ENCODE results near the gene DTX1.
"Not testable (repeated sequence)": the region's sequence is repeated elsewhere in the genome, so short reads cannot be mapped to it uniquely, and the experiment has no call there.

DTX1 gene

GRCh38 chr12:113108308-113108707 lies 51.8 kb downstream of the DTX1 start:
- no peaks in the 10 kb centered on the region for H3K36me3 ChIP-seq (ENCODE audit: control insufficient read depth in 2 of 2, insufficient read depth in 2 of 2, low read length in 2 of 2)
- H3K4me3 ChIP-seq (ENCODE audit: low read length in 2 of 2) = no peak overlapping the region
- no peak overlapping the region for H3K27ac ChIP-seq (ENCODE audit: low read length)

GRCh38 chr12:113109360-113109759 lies 52.8 kb downstream of the DTX1 start:
- H3K4me1 ChIP-seq (ENCODE audit: control insufficient read depth, insufficient read depth, low read length) = no peaks in the 10 kb centered on the region
- no peak overlapping the region for H3K27ac ChIP-seq (ENCODE audit: low read length)

More at GRCh38 chr12:113108308-113108707, 51.8 kb downstream of the DTX1 start:
- no peak overlapping the region for H3K9ac ChIP-seq (ENCODE audit: low read length in 2 of 2)
- H3K27me3 ChIP-seq (ENCODE audit: control insufficient read depth in 1 of 2, insufficient read depth in 2 of 2, low read length in 2 of 2) = peaks cover 11 to 12% of the 10 kb centered on the region in 2 donors
- no peaks in the 10 kb centered on the region for H3K4me1 ChIP-seq (ENCODE audit: control insufficient read depth, insufficient read depth, low read length)
- H3K9me3 ChIP-seq (ENCODE audit: control insufficient read depth in 2 of 2, low read length in 2 of 2) = no peaks in the 10 kb centered on the region

GRCh38 chr12:113109872-113110599 lies 53.5 kb downstream of the DTX1 start:
- Histone ChIP-seq H3K4me1 (ENCODE audit: control insufficient read depth, insufficient read depth, low read length) (no peaks in the 10 kb centered on the region), H3K27me3 (ENCODE audit: control insufficient read depth in 1 of 2, insufficient read depth in 2 of 2, low read length in 2 of 2) (peaks cover 7 to 15% of the 10 kb centered on the region in 2 donors), H3K4me3 (ENCODE audit: low read length in 2 of 2) (no peak overlapping the region), H3K36me3 (ENCODE audit: control insufficient read depth in 2 of 2, insufficient read depth in 2 of 2, low read length in 2 of 2) (no peaks in the 10 kb centered on the region), H3K9ac (ENCODE audit: low read length in 2 of 2) (no peak overlapping the region), H3K27ac (ENCODE audit: low read length) (no peak overlapping the region), H3K9me3 (ENCODE audit: control insufficient read depth in 2 of 2, low read length in 2 of 2) (no peaks in the 10 kb centered on the region)

More at GRCh38 chr12:113109360-113109759, 52.8 kb downstream of the DTX1 start:
- no peak overlapping the region for H3K4me3 ChIP-seq (ENCODE audit: low read length in 2 of 2)
- no peaks in the 10 kb centered on the region for H3K9me3 ChIP-seq (ENCODE audit: control insufficient read depth in 2 of 2, low read length in 2 of 2)
- H3K27me3 ChIP-seq (ENCODE audit: control insufficient read depth in 1 of 2, insufficient read depth in 2 of 2, low read length in 2 of 2) = peaks cover 5 to 14% of the 10 kb centered on the region in 2 donors
- no peak overlapping the region for H3K9ac ChIP-seq (ENCODE audit: low read length in 2 of 2)
- no peaks in the 10 kb centered on the region for H3K36me3 ChIP-seq (ENCODE audit: control insufficient read depth in 2 of 2, insufficient read depth in 2 of 2, low read length in 2 of 2)

GRCh38 chr12:113111247-113111646 lies 54.7 kb downstream of the DTX1 start:
- Histone ChIP-seq H3K27ac (ENCODE audit: low read length) (no peak overlapping the region), H3K27me3 (ENCODE audit: control insufficient read depth in 1 of 2, insufficient read depth in 2 of 2, low read length in 2 of 2) (peaks cover 6 to 16% of the 10 kb centered on the region in 2 donors), H3K36me3 (ENCODE audit: control insufficient read depth in 2 of 2, insufficient read depth in 2 of 2, low read length in 2 of 2) (no peaks in the 10 kb centered on the region), H3K9ac (ENCODE audit: low read length in 2 of 2) (no peak overlapping the region), H3K9me3 (ENCODE audit: control insufficient read depth in 2 of 2, low read length in 2 of 2) (no peaks in the 10 kb centered on the region), H3K4me1 (ENCODE audit: control insufficient read depth, insufficient read depth, low read length) (no peaks in the 10 kb centered on the region), H3K4me3 (ENCODE audit: low read length in 2 of 2) (no peak overlapping the region)

- no peaks in the 10 kb centered on the region for H3K9me3 ChIP-seq (ENCODE audit: control insufficient read depth in 2 of 2, low read length in 2 of 2)
- H3K4me3 ChIP-seq (ENCODE audit: low read length in 2 of 2) = no peak overlapping the region
- H3K36me3 ChIP-seq (ENCODE audit: control insufficient read depth in 2 of 2, insufficient read depth in 2 of 2, low read length in 2 of 2) = no peaks in the 10 kb centered on the region
- no peak overlapping the region for H3K27ac ChIP-seq (ENCODE audit: low read length)
- H3K9ac ChIP-seq (ENCODE audit: low read length in 2 of 2) = no peak overlapping the region
- H3K27me3 ChIP-seq (ENCODE audit: control insufficient read depth in 1 of 2, insufficient read depth in 2 of 2, low read length in 2 of 2) = peaks cover 6 to 16% of the 10 kb centered on the region in 2 donors
- no peaks in the 10 kb centered on the region for H3K4me1 ChIP-seq (ENCODE audit: control insufficient read depth, insufficient read depth, low read length)
These were observed 55.7 kb downstream of the DTX1 start for GRCh38 chr12:113112043-113112899.

- H3K9me3 ChIP-seq (ENCODE audit: control insufficient read depth in 2 of 2, low read length in 2 of 2) = no peaks in the 10 kb centered on the region
- H3K27ac ChIP-seq (ENCODE audit: low read length) = no peak overlapping the region
- no peak overlapping the region for H3K4me3 ChIP-seq (ENCODE audit: low read length in 2 of 2)
- no peaks in the 10 kb centered on the region for H3K36me3 ChIP-seq (ENCODE audit: control insufficient read depth in 2 of 2, insufficient read depth in 2 of 2, low read length in 2 of 2)
- no peaks in the 10 kb centered on the region for H3K4me1 ChIP-seq (ENCODE audit: control insufficient read depth, insufficient read depth, low read length)
- H3K27me3 ChIP-seq (ENCODE audit: control insufficient read depth in 1 of 2, insufficient read depth in 2 of 2, low read length in 2 of 2) = peaks cover 6 to 16% of the 10 kb centered on the region in 2 donors
- H3K9ac ChIP-seq (ENCODE audit: low read length in 2 of 2) = no peak overlapping the region
These were observed 56.9 kb downstream of the DTX1 start for GRCh38 chr12:113113397-113113796.

- no peaks in the 10 kb centered on the region for H3K4me1 ChIP-seq (ENCODE audit: control insufficient read depth, insufficient read depth, low read length)
- peaks cover 6 to 18% of the 10 kb centered on the region in 2 donors for H3K27me3 ChIP-seq (ENCODE audit: control insufficient read depth in 1 of 2, insufficient read depth in 2 of 2, low read length in 2 of 2)
- H3K27ac ChIP-seq (ENCODE audit: low read length) = no peak overlapping the region
- no peak overlapping the region for H3K9ac ChIP-seq (ENCODE audit: low read length in 2 of 2)
- H3K4me3 ChIP-seq (ENCODE audit: low read length in 2 of 2) = no peak overlapping the region
- H3K9me3 ChIP-seq (ENCODE audit: control insufficient read depth in 2 of 2, low read length in 2 of 2) = no peaks in the 10 kb centered on the region
- H3K36me3 ChIP-seq (ENCODE audit: control insufficient read depth in 2 of 2, insufficient read depth in 2 of 2, low read length in 2 of 2) = no peaks in the 10 kb centered on the region
These were observed 58.1 kb downstream of the DTX1 start for GRCh38 chr12:113114447-113115178.

GRCh38 chr12:113115455-113116126 lies 59.1 kb downstream of the DTX1 start:
- peaks cover 6 to 23% of the 10 kb centered on the region in 2 donors for H3K27me3 ChIP-seq (ENCODE audit: control insufficient read depth in 1 of 2, insufficient read depth in 2 of 2, low read length in 2 of 2)
- H3K4me3 ChIP-seq (ENCODE audit: low read length in 2 of 2) = no peak overlapping the region
- H3K36me3 ChIP-seq (ENCODE audit: control insufficient read depth in 2 of 2, insufficient read depth in 2 of 2, low read length in 2 of 2) = no peaks in the 10 kb centered on the region
- H3K27ac ChIP-seq (ENCODE audit: low read length) = no peak overlapping the region
- no peaks in the 10 kb centered on the region for H3K4me1 ChIP-seq (ENCODE audit: control insufficient read depth, insufficient read depth, low read length)
- H3K9ac ChIP-seq (ENCODE audit: low read length in 2 of 2) = no peak overlapping the region
- no peaks in the 10 kb centered on the region for H3K9me3 ChIP-seq (ENCODE audit: control insufficient read depth in 2 of 2, low read length in 2 of 2)

- Histone ChIP-seq H3K9ac (ENCODE audit: low read length in 2 of 2) (no peak overlapping the region), H3K4me3 (ENCODE audit: low read length in 2 of 2) (no peak overlapping the region), H3K4me1 (ENCODE audit: control insufficient read depth, insufficient read depth, low read length) (no peaks in the 10 kb centered on the region), H3K36me3 (ENCODE audit: control insufficient read depth in 2 of 2, insufficient read depth in 2 of 2, low read length in 2 of 2) (no peaks in the 10 kb centered on the region), H3K9me3 (ENCODE audit: control insufficient read depth in 2 of 2, low read length in 2 of 2) (no peaks in the 10 kb centered on the region), H3K27me3 (ENCODE audit: control insufficient read depth in 1 of 2, insufficient read depth in 2 of 2, low read length in 2 of 2) (peaks cover 6 to 22% of the 10 kb centered on the region in 2 donors), H3K27ac (ENCODE audit: low read length) (no peak overlapping the region)
These were observed 60.3 kb downstream of the DTX1 start for GRCh38 chr12:113116875-113117274.

- H3K4me3 ChIP-seq (ENCODE audit: low read length in 2 of 2); H3K4me1 ChIP-seq (ENCODE audit: control insufficient read depth, insufficient read depth, low read length); H3K9me3 ChIP-seq (ENCODE audit: control insufficient read depth in 2 of 2, low read length in 2 of 2); H3K36me3 ChIP-seq (ENCODE audit: control insufficient read depth in 2 of 2, insufficient read depth in 2 of 2, low read length in 2 of 2); H3K27ac ChIP-seq (ENCODE audit: low read length); H3K9ac ChIP-seq (ENCODE audit: low read length in 2 of 2): not testable (repeated sequence)
- peaks cover 6 to 21% of the 10 kb centered on the region in 2 donors for H3K27me3 ChIP-seq (ENCODE audit: control insufficient read depth in 1 of 2, insufficient read depth in 2 of 2, low read length in 2 of 2)
These were observed 61.2 kb downstream of the DTX1 start for GRCh38 chr12:113117684-113118083.

Measured in stomach smooth muscle (tissue), 2 donors.